HepG2 (cell line): ENCODE measurements around the gene PARP14. TPM values are rescaled to one million over a fixed set of nuclear protein-coding genes. Genes with fewer than 3 reads are reported as not detected.
A peak's percentile ranks its signal among the peaks of the same experiment; 100 is the strongest.

Experiments
- ARID4A ChIP-seq: sonication (generic); formaldehyde crosslinking; IDR thresholded peaks from 2 replicates; pipeline ENCODE4 v1.5.0; 2020; ENCODE audit warnings: mild to moderate bottlenecking, missing genetic modification reagents, borderline replicate concordance
- DDIT3 ChIP-seq: sonication (generic); formaldehyde crosslinking; IDR thresholded peaks from 2 replicates; pipeline ENCODE4 v1.4.0; 2020; ENCODE audit warnings: mild to moderate bottlenecking, missing genetic modification reagents
- EHMT2 ChIP-seq: fragments of 200-600 bp; sonication (generic); IDR thresholded peaks from 2 replicates; pipeline ENCODE4 v1.7.0; 2017; ENCODE audit warnings: antibody characterized with exemption, low read depth, low read length, borderline replicate concordance
- YEATS2 ChIP-seq: sonication (generic); formaldehyde crosslinking; IDR thresholded peaks from 2 replicates; pipeline ENCODE4 v1.4.0; 2020; ENCODE audit warnings: missing genetic modification reagents, borderline replicate concordance
- ZBTB42 ChIP-seq: sonication (generic); formaldehyde crosslinking; IDR thresholded peaks from 2 replicates; pipeline ENCODE4 v1.5.0; 2020; ENCODE audit warnings: mild to moderate bottlenecking, missing genetic modification reagents
- ZFP91 ChIP-seq: sonication (generic); formaldehyde crosslinking; IDR thresholded peaks from 2 replicates; pipeline ENCODE4 v1.9.0; 2022; ENCODE audit warnings: missing genetic modification reagents, mild to moderate bottlenecking, borderline replicate concordance
- ZNF101 ChIP-seq: sonication (generic); formaldehyde crosslinking; IDR thresholded peaks from 2 replicates; pipeline ENCODE4 v1.4.0; 2020; ENCODE audit warnings: mild to moderate bottlenecking, low read depth, missing genetic modification reagents, borderline replicate concordance
- ZNF383 ChIP-seq: sonication (generic); formaldehyde crosslinking; IDR thresholded peaks from 2 replicates; pipeline ENCODE4 v1.4.0; 2020; ENCODE audit warnings: missing genetic modification reagents, mild to moderate bottlenecking, borderline replicate concordance
- ZNF432 ChIP-seq: sonication (generic); formaldehyde crosslinking; IDR thresholded peaks from 2 replicates; pipeline ENCODE4 v1.5.0; 2020; ENCODE audit warnings: missing genetic modification reagents, mild to moderate bottlenecking, borderline replicate concordance
- polyA plus RNA-seq, 8 experiments: library from polyadenylated mRNA; depleted of rRNA in 3 of 8; stranded (reverse) in 7 of 8; unstranded in 1 of 8; fragments of >200 nt; fragmentation: Illumina TruSeq in 4 of 8; extraction: Trizol in 4 of 8; gene quantifications; 2 replicates each; pipeline versions ENCODE4 v1.2.1 to v1.2.3, GENCODE V29; 2011 to 2016; ENCODE audit warnings: low read depth in 4 of 8, missing spikeins in 1 of 8, mixed read lengths in 1 of 8; ENCODE audit not compliant: insufficient read depth in 1 of 8
- total RNA-seq, 5 experiments: library from RNA; depleted of rRNA; stranded (reverse); fragments of >200 nt; fragmentation: Illumina TruSeq; extraction: Trizol; gene quantifications; 2 replicates each; pipeline ENCODE4 v1.2.3, GENCODE V29; 2016; ENCODE audit warnings: low read depth in 1 of 5
- TF ChIP-seq, protein P1 (sequence below): sonication (generic); formaldehyde crosslinking; IDR thresholded peaks from 2 replicates; pipeline ENCODE4 v1.4.0; 2020; ENCODE audit warnings: missing genetic modification reagents

PARP14 gene
- total and polyA plus RNA-seq, 2 of the 13 experiments (the other 11 are each of a cell fraction or from before 2014, with no cell fraction given), result 9.0 to 19.1 TPM

DNA sequence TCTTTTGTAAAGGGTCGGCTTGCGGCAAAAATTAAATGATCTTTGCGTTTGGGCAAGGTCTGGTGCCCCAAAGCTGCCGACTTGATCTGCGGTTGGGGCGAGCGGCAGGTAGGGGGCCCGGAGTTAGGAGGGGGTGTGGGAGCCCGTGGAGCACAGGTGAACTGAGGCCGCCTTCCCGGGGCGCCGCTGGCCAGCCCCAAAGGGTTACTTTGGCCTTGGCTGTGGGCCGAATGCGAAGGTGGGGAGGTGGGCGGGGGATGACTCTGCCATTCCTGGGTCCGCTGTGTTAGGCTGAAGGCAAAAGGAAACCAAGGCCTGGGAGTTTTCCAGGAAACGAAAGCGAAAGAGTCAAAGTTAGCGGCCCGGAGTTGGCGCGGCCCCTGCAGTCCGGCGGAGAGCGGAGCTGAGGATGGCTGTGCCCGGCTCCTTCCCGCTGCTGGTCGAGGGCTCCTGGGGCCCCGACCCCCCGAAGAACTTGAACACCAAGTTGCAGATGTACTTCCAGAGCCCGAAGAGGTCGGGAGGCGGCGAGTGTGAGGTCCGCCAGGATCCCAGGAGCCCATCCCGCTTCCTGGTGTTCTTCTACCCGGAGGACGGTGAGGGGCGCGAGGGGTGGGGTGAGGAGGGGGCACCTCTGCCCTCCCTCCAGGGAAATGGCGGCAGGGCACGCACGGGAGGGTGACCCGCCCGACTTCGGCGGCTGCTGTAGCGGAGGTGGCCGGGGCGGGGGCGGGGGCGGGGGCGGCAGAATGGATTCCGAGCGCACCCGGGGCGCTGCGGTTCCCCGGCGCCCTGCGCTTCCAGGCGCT is at the start of gene PARP14 (continued):
- TF ChIP-seq ZFP91 (CRISPR knock-in tag) (peak; percentile 52; the same call in 1 of the 2 replicates), ARID4A (CRISPR knock-in tag) (peak; percentile 33; the same call in 1 of the 2 replicates), EHMT2 (no peak), ZBTB42 (CRISPR knock-in tag) (no peak), DDIT3 (CRISPR knock-in tag) (no peak), ZNF383 (CRISPR knock-in tag) (no peak), ZNF101 (CRISPR knock-in tag) (no peak), ZNF432 (no peak), YEATS2 (no peak)
- TF ChIP-seq, protein P1, sequence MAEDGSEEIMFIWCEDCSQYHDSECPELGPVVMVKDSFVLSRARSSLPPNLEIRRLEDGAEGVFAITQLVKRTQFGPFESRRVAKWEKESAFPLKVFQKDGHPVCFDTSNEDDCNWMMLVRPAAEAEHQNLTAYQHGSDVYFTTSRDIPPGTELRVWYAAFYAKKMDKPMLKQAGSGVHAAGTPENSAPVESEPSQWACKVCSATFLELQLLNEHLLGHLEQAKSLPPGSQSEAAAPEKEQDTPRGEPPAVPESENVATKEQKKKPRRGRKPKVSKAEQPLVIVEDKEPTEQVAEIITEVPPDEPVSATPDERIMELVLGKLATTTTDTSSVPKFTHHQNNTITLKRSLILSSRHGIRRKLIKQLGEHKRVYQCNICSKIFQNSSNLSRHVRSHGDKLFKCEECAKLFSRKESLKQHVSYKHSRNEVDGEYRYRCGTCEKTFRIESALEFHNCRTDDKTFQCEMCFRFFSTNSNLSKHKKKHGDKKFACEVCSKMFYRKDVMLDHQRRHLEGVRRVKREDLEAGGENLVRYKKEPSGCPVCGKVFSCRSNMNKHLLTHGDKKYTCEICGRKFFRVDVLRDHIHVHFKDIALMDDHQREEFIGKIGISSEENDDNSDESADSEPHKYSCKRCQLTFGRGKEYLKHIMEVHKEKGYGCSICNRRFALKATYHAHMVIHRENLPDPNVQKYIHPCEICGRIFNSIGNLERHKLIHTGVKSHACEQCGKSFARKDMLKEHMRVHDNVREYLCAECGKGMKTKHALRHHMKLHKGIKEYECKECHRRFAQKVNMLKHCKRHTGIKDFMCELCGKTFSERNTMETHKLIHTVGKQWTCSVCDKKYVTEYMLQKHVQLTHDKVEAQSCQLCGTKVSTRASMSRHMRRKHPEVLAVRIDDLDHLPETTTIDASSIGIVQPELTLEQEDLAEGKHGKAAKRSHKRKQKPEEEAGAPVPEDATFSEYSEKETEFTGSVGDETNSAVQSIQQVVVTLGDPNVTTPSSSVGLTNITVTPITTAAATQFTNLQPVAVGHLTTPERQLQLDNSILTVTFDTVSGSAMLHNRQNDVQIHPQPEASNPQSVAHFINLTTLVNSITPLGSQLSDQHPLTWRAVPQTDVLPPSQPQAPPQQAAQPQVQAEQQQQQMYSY (CRISPR knock-in tag), result peak; percentile 15; the same call in 1 of the 2 replicates
